H7 (cell line): ENCODE measurements around the gene MOB3A. TPM values are rescaled to one million over a fixed set of nuclear protein-coding genes. Genes with fewer than 3 reads are reported as not detected.

Source experiments
- total RNA-seq: library from RNA; depleted of rRNA; stranded (reverse); fragments of >200 nt; shearing (Covaris generic); gene quantifications from 2 replicates; pipeline ENCODE4 v1.2.3, GENCODE V29; 2014; rRNA removed

MOB3A gene
- total RNA-seq, 1 experiment from 2014 or later: 8.9 TPM

Other genes with a start within 250 kb of the MOB3A start
- gene REXO1, start 247.8 kb downstream of the MOB3A start, total RNA-seq: 19.8 and 21.9 TPM in 2 replicates
- 20.5 and 21.2 TPM in 2 replicates for gene KLF16, start 232.7 kb downstream of the MOB3A start, total RNA-seq
- gene ABHD17A, start 210.8 kb downstream of the MOB3A start, total RNA-seq: 87.0 and 134 TPM in 2 replicates
- gene ADAT3, start 190.9 kb downstream of the MOB3A start, total RNA-seq: 10.0 and 12.7 TPM in 2 replicates
- gene SCAMP4, start 190.9 kb downstream of the MOB3A start, total RNA-seq: 33.4 and 35.7 TPM in 2 replicates
- gene CSNK1G2, start 155.2 kb downstream of the MOB3A start, total RNA-seq: 172 and 186 TPM in 2 replicates
- 126 and 129 TPM in 2 replicates for gene BTBD2, start 80.6 kb downstream of the MOB3A start, total RNA-seq
- 130 and 135 TPM in 2 replicates for gene MKNK2, start 45.1 kb downstream of the MOB3A start, total RNA-seq
- gene IZUMO4, start 589 bp upstream of the MOB3A start, total RNA-seq: 0.80 and 0.81 TPM in 2 replicates
- 175 and 177 TPM in 2 replicates for gene AP3D1, start 55.2 kb upstream of the MOB3A start, total RNA-seq
- gene DOT1L, start 67.6 kb upstream of the MOB3A start, total RNA-seq: 13.3 and 18.0 TPM in 2 replicates
- gene PLEKHJ1, start 140.0 kb upstream of the MOB3A start, total RNA-seq: 269 and 295 TPM in 2 replicates
- gene SF3A2, start 140.5 kb upstream of the MOB3A start, total RNA-seq: 107 and 115 TPM in 2 replicates
- 10.5 and 12.8 TPM in 2 replicates for gene AMH, start 153.0 kb upstream of the MOB3A start, total RNA-seq
- not detected in 2 replicates for gene JSRP1, start 160.1 kb upstream of the MOB3A start, total RNA-seq
- not detected in 2 replicates for gene PEAK3, start 185.8 kb upstream of the MOB3A start, total RNA-seq
- 1.1 and 2.7 TPM in 2 replicates for gene LINGO3, start 211.8 kb upstream of the MOB3A start, total RNA-seq
- 320 and 421 TPM in 2 replicates for gene LSM7, start 232.3 kb upstream of the MOB3A start, total RNA-seq
- 65.9 and 75.3 TPM in 2 replicates for gene SPPL2B, start 232.4 kb upstream of the MOB3A start, total RNA-seq